ENCODE data around the gene TLR3. TPM values are rescaled to one million over a fixed set of nuclear protein-coding genes. Genes with fewer than 3 reads are reported as not detected.
A peak's percentile ranks its signal among the peaks of the same experiment; 100 is the strongest.
"Not testable (repeated sequence)": the region's sequence is repeated elsewhere in the genome, so short reads cannot be mapped to it uniquely, and the experiment has no call there.

TLR3 gene
- total and polyA plus RNA-seq, 7 donors, result 1.8 to 8.2 (median 3.1) TPM

DNA sequence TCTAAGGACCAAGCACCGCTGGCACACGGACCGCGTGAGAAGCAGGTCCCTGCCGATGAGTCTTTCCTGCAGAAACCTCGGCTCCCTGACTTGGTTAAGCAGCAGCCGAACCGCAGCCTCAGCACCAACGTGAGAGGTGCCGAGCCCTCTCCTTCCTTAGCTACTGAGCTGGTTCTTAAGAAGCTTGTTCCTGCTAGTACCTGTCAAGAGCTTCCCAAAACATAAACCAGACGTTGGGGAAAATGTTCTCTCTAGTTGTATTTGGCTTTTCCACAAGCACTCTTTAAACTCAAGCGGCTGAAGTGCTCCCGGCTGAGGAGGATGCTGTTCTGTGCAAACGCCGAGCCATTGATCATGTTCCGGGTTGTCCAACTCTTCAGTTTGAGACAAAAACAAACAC is 29.3 kb upstream of the TLR3 start:
- H3K27ac ChIP-seq, result peak overlapping the region; percentile 68 to 87 (median 74)
- intact Hi-C loops (cut with DNase I), result loop anchor here (2.0 to 10.0 kb wide), 7 partner anchors 399 to 892 kb away; partner anchors contain the start of genes CCDC110, CFAP97, PDLIM3 and SNX25
- WGBS, 2 donors, result 54 to 68% methylated on average over 16 of the region's 16 CpGs
- DNase-seq, result peak; percentile 76
- H3K4me1 ChIP-seq, result peaks cover 0 to 30% (median 15%) of the 10 kb centered on the region in 4 donors
- H3K36me3 ChIP-seq, result no peaks in the 10 kb centered on the region
- peak overlapping the region in 3 of 4 donors; percentile 31 to 37 (median 32) for H3K4me3 ChIP-seq
- H3K9me3 ChIP-seq, result no peaks in the 10 kb centered on the region
- TF ChIP-seq EP300 (IDR thresholded peaks at IDR 0.05) (peak in 1 of 4 donors; percentile 33), POLR2A (IDR thresholded peaks at IDR 0.05) (peak; percentile 29 to 49), POLR2AphosphoS5 (IDR thresholded peaks at IDR 0.05) (peak; percentile 68 to 88 (median 78))
- TF ChIP-seq, protein P1, sequence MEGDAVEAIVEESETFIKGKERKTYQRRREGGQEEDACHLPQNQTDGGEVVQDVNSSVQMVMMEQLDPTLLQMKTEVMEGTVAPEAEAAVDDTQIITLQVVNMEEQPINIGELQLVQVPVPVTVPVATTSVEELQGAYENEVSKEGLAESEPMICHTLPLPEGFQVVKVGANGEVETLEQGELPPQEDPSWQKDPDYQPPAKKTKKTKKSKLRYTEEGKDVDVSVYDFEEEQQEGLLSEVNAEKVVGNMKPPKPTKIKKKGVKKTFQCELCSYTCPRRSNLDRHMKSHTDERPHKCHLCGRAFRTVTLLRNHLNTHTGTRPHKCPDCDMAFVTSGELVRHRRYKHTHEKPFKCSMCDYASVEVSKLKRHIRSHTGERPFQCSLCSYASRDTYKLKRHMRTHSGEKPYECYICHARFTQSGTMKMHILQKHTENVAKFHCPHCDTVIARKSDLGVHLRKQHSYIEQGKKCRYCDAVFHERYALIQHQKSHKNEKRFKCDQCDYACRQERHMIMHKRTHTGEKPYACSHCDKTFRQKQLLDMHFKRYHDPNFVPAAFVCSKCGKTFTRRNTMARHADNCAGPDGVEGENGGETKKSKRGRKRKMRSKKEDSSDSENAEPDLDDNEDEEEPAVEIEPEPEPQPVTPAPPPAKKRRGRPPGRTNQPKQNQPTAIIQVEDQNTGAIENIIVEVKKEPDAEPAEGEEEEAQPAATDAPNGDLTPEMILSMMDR (IDR thresholded peaks at IDR 0.05), result no peak
- H3K27me3 ChIP-seq, result no peaks in the 10 kb centered on the region

DNA sequence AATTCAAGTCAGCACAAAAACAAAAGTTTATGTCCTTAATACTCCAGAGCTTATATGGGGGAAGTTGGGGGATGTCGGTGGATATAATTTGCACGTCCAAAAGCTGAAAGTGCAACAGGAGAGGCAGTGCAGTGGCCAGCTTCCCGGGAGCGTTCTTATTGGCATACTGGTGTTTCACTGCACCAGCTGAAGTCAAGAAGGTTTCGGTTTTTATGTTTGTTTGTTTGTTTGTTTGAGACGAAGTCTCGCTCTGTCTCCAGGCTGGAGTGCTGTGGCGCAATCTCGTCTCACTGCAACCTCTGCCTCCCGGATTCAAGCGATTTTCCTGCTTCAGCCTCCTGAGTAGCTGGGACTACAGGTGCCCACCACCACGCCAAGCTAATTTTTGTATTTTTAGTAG is 28.6 kb upstream of the TLR3 start:
- H3K4me1 ChIP-seq, result peaks cover 0 to 30% (median 15%) of the 10 kb centered on the region in 4 donors
- 86% methylated on average over 12 of the region's 12 CpGs for WGBS, 2 donors
- H3K4me3 ChIP-seq, result peak overlapping the region; percentile 2 to 37 (median 32)
- H3K36me3 ChIP-seq, result no peaks in the 10 kb centered on the region
- intact Hi-C loops (cut with DNase I), result no loop called here
- H3K9me3 ChIP-seq, result no peaks in the 10 kb centered on the region
- no peak for TF ChIP-seq POLR2AphosphoS5 (IDR thresholded peaks at IDR 0.05)
- no peak for TF ChIP-seq EP300 (IDR thresholded peaks at IDR 0.05)
- TF ChIP-seq POLR2A (IDR thresholded peaks at IDR 0.05), result no peak
- TF ChIP-seq, protein P1 (IDR thresholded peaks at IDR 0.05), result no peak
- no peaks in the 10 kb centered on the region for H3K27me3 ChIP-seq
- H3K27ac ChIP-seq, result peak overlapping the region; percentile 68 to 87 (median 74)
- DNase-seq, result no peak

DNA sequence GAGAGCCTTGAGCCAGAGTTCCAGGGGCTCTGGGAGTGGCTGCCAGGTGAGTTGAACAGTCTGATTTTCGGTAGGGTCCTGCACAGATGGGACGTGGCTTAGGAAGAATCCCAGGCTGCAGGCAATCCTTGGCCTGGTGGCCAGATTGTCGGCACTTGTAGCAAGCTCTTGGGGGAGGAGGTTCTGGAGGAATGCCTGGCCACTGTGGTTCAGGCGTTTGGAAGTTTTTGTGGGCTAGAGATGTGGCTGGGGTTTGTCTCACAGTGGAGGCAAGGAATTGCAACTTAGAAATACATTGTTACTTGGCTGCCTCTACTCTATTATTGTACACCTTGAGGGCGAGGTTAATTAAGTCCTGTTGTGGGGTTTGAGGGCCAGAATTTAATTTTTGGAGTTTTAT is 21.5 kb upstream of the TLR3 start:
- H3K4me3 ChIP-seq; H3K4me1 ChIP-seq; H3K36me3 ChIP-seq; H3K9me3 ChIP-seq; intact Hi-C loops (cut with DNase I); DNase-seq; H3K27ac ChIP-seq; H3K27me3 ChIP-seq: not testable (repeated sequence)
- WGBS, 2 donors, result 43 to 83% methylated on average over 5 of the region's 5 CpGs

DNA sequence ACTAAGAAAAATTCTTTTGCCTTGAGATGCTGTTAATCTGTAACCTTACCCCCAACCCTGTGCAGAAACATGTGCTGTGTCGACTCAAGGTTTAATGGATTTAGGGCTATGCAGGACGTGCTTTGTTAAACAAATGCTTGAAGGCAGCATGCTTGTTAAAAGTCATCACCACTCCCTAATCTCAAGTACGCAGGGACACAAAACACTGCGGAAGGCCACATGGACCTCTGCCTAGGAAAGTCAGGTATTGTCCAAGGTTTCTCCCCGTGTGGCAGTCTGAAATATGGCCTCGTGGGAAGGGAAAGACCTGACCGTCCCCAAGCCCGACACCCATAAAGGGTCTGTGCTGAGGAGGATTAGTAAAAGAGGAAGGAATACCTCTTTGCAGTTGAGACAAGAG is 18.8 kb upstream of the TLR3 start:
- H3K4me1 ChIP-seq; intact Hi-C loops (cut with DNase I); H3K27me3 ChIP-seq; H3K9me3 ChIP-seq; DNase-seq; H3K36me3 ChIP-seq; H3K4me3 ChIP-seq; H3K27ac ChIP-seq: not testable (repeated sequence)
- 54 to 68% methylated on average over 8 of the region's 8 CpGs for WGBS, 2 donors

DNA sequence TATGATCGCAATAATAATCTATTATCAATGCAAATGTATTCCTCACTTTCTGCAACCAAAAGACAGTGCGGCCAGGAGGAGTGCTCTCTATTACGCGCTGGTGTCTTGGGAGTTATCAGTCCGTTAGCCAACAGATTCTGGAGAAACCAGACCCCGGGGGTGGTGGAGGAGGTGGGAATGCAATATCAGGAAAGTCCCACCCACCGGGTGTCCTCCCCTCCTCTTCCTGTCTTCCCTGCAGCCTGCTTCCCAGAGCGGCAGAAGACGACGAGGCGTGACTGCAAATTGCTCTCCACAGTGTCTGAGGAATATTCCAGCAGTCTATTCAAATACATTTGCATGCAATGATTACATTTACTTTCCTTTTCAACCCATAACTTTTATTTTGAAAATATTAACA is 17.9 kb upstream of the TLR3 start:
- no peak for DNase-seq
- 88 to 89% methylated on average over 11 of the region's 11 CpGs for WGBS, 2 donors
- TF ChIP-seq POLR2AphosphoS5 (IDR thresholded peaks at IDR 0.05) (no peak), POLR2A (IDR thresholded peaks at IDR 0.05) (no peak), EP300 (IDR thresholded peaks at IDR 0.05) (no peak)
- TF ChIP-seq, protein P1 (IDR thresholded peaks at IDR 0.05), result no peak
- H3K27ac ChIP-seq, result no peak overlapping the region
- intact Hi-C loops (cut with DNase I), result no loop called here
- no peaks in the 10 kb centered on the region for H3K9me3 ChIP-seq
- no peaks in the 10 kb centered on the region for H3K36me3 ChIP-seq
- H3K4me3 ChIP-seq, result no peak overlapping the region
- H3K27me3 ChIP-seq, result no peaks in the 10 kb centered on the region
- H3K4me1 ChIP-seq, result no peaks in the 10 kb centered on the region

DNA sequence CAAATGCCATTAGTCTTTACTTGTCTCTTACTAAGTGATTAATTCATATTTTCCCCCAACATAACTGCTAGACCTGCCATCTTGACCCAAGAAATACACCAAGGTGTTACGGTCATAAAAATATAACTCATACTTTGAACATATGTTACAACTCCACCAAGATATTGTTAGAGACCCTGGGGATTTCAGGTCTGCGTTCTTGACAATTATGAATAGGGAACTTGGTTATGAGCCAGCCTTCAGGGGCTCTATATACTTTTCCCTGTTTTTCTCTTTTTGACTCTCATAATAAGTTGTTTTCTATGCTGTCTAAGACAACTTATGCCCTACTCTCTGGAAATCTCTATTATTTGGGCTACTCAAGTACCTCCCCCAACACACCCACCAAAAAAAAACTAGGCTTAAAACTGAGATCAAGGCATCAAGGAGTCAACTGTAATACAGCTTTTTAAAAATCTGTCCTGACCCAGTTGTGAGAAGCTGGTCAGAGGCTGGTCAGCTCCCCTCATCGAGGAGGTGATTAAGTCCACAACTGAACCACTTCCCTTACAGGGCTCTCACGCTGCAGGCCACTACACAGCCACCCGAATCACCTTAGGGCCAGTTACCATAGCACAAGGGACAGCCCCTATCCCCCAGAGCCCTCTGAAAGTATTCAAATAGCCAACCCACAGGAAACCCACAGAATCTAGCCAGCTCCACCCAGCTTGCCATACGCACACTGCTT is 10.5 kb upstream of the TLR3 start:
- H3K9me3 ChIP-seq, result no peaks in the 10 kb centered on the region
- 60 to 87% methylated on average over 6 of the region's 6 CpGs for WGBS, 2 donors
- H3K4me3 ChIP-seq, result no peak overlapping the region
- H3K27me3 ChIP-seq, result no peaks in the 10 kb centered on the region
- no peaks in the 10 kb centered on the region for H3K36me3 ChIP-seq
- no peaks in the 10 kb centered on the region for H3K4me1 ChIP-seq
- no peak overlapping the region for H3K27ac ChIP-seq
- no peak for DNase-seq
- TF ChIP-seq POLR2AphosphoS5 (IDR thresholded peaks at IDR 0.05) (no peak), EP300 (IDR thresholded peaks at IDR 0.05) (no peak)
- intact Hi-C loops (cut with DNase I), result no loop called here

Data from sigmoid colon (tissue), 7 donors.